Measurements from ENCODE around the gene DCTPP1.

Gene DCTPP1

DNA sequence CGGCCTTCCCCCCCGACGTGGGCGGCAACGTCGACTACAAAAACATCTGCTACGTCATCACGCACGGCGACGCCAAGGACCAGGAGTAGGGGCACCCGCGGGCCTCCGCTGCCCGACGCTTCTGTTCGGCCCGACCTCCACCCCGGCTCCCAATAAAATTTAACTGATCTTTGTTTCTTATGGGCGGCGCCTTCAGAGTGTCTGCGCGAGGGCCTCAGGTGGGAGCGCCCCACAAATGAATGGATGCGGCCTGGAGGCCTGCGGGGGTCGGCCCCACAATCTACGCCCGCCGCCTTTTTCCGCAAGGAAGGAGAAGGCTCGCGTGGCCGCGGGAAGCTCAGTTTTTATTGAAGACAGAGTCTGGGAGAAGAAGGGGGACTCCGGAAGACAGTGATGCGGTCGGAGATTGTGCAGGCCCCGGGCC lies 52.0 kb downstream of the DCTPP1 start:
- no peaks in the 10 kb centered on the region for H3K9me3 ChIP-seq (ENCODE audit: severe bottlenecking)
- TF ChIP-seq, protein P1, sequence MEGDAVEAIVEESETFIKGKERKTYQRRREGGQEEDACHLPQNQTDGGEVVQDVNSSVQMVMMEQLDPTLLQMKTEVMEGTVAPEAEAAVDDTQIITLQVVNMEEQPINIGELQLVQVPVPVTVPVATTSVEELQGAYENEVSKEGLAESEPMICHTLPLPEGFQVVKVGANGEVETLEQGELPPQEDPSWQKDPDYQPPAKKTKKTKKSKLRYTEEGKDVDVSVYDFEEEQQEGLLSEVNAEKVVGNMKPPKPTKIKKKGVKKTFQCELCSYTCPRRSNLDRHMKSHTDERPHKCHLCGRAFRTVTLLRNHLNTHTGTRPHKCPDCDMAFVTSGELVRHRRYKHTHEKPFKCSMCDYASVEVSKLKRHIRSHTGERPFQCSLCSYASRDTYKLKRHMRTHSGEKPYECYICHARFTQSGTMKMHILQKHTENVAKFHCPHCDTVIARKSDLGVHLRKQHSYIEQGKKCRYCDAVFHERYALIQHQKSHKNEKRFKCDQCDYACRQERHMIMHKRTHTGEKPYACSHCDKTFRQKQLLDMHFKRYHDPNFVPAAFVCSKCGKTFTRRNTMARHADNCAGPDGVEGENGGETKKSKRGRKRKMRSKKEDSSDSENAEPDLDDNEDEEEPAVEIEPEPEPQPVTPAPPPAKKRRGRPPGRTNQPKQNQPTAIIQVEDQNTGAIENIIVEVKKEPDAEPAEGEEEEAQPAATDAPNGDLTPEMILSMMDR (IDR thresholded peaks at IDR 0.05; ENCODE audit: low read depth, low read length) = no peak
- H3K27me3 ChIP-seq (ENCODE audit: insufficient read depth, low read depth, severe bottlenecking) = no peaks in the 10 kb centered on the region
- DNase-seq = peak; percentile 93
- peak overlapping the region; percentile 98 for H3K27ac ChIP-seq
- H3K36me3 ChIP-seq = peaks cover 4% of the 10 kb centered on the region
- H3K4me3 ChIP-seq (ENCODE audit: low read depth, low read length) = peak overlapping the region; percentile 57

DNA sequence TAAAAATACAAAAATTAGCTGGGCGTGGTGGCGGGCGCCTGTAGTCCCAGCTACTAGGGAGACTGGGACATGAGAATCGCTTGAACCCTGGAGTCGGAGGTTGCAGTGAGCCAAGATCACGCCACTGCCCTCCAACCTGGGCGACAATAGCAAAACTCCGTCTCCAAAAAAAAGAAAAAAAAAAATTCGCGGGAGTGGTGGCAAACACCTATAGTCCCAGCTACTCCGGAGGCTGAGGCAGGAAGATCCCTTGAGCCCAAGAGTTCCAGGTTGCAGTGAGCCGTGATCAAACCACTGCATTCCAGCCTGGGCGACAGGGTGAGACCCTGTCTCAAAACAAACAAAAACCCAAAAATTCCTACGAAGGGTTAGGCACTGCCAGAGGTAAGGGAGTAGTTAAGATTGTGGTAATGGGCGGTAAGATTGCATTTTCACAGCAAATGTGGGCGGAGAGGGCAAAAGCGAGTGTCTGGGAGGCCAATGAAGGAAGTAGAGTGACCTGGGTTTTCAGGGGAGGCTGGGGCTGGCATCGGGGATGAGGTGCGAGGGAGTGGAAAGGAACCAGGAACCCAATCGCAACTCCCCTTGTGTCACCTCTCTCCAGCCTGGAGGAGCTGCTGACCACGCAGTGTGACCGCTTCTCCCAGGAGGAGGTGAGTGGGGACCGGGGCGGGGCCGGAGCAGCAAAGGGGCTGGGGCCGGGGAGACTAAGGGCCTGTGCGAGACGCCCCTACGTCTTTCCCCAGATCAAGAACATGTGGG lies 52.6 kb downstream of the DCTPP1 start:
- Histone ChIP-seq H3K4me3 (ENCODE audit: low read depth, low read length) (peak overlapping the region; percentile 57), H3K27me3 (ENCODE audit: insufficient read depth, low read depth, severe bottlenecking) (no peaks in the 10 kb centered on the region), H3K9me3 (ENCODE audit: severe bottlenecking) (no peaks in the 10 kb centered on the region), H3K36me3 (peaks cover 4% of the 10 kb centered on the region), H3K27ac (peak overlapping the region; percentile 98)
- no peak for DNase-seq
- TF ChIP-seq, protein P1 (IDR thresholded peaks at IDR 0.05; ENCODE audit: low read depth, low read length) = no peak

DNA sequence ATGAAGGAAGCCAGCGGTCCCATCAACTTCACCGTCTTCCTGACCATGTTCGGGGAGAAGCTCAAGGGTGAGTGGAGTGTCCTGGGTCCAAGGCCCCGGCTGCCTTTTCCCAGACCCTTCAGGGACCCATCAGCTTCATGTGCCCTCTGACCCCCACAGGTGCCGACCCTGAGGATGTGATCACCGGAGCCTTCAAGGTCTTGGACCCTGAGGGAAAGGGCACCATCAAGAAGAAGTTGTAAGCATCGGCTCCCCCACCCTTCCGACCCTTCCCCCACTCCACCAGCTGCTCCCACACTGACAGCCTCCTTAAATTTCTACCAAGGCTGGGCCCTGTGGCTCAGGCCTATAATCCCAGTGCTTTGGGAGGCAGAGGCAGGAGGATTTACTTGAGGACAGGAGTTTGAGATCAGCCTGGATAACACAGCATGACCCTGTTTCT lies 53.3 kb downstream of the DCTPP1 start:
- no peaks in the 10 kb centered on the region for H3K9me3 ChIP-seq (ENCODE audit: severe bottlenecking)
- peak overlapping the region; percentile 57 for H3K4me3 ChIP-seq (ENCODE audit: low read depth, low read length)
- peak overlapping the region; percentile 98 for H3K27ac ChIP-seq
- peaks cover 4% of the 10 kb centered on the region for H3K36me3 ChIP-seq
- TF ChIP-seq, protein P1 (IDR thresholded peaks at IDR 0.05; ENCODE audit: low read depth, low read length) = no peak
- DNase-seq = peak; percentile 89
- no peaks in the 10 kb centered on the region for H3K27me3 ChIP-seq (ENCODE audit: insufficient read depth, low read depth, severe bottlenecking)

DNA sequence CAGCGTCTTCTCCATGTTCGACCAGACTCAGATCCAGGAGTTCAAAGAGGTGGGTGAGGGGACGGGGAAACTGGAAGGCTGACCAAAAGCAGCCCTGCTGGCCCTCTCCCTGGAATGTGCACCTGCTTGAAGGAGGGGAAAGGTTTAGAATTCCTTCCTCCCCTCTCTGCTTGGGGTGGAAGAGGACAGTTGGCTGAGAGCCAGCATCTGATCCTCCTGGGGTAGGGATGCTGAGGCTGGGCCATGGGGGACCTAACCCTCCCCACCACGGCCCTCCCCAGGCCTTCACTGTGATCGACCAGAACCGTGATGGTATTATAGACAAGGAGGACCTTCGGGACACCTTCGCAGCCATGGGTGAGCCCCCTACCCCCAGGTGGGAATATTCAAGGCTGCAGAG lies 54.0 kb downstream of the DCTPP1 start:
- no peak for DNase-seq
- no peaks in the 10 kb centered on the region for H3K9me3 ChIP-seq (ENCODE audit: severe bottlenecking)
- peaks cover 4% of the 10 kb centered on the region for H3K36me3 ChIP-seq
- no peak overlapping the region for H3K4me3 ChIP-seq (ENCODE audit: low read depth, low read length)
- TF ChIP-seq, protein P1 (IDR thresholded peaks at IDR 0.05; ENCODE audit: low read depth, low read length) = no peak
- no peaks in the 10 kb centered on the region for H3K27me3 ChIP-seq (ENCODE audit: insufficient read depth, low read depth, severe bottlenecking)
- peak overlapping the region; percentile 98 for H3K27ac ChIP-seq

DNA sequence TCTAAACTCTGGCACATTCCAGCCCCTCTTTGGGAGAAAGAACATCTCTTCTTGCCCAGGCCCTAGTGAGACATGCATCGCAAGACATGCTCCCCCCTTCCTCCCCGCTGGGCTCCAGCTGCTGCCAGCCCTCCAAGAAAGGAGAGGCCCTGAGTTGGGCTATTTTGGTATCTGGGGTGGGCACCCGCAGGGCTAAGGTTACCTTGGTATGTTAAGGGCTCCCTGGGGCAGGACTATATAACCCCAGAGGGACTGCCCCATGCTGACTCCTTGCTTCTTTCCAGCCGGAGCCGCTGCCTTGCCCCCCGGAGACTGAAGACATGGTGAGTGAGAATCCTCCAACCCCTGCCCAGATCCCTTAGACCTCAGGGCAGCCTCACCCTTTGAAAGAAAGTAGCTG lies 55.3 kb downstream of the DCTPP1 start, which contains the start of gene MYL11:
TSS of gene MYL11 (plus strand) at position 265 of the 400 bp plus-strand sequence. CDS start at position 321, 56 bp downstream.
- Histone ChIP-seq H3K36me3 (no peaks in the 10 kb centered on the region), H3K9me3 (ENCODE audit: severe bottlenecking) (no peaks in the 10 kb centered on the region), H3K27me3 (ENCODE audit: insufficient read depth, low read depth, severe bottlenecking) (no peaks in the 10 kb centered on the region), H3K27ac (peak within 1 kb of the TSS; percentile 98), H3K4me3 (ENCODE audit: low read depth, low read length) (no peak within 1 kb of the TSS)
- no peak for DNase-seq
- TF ChIP-seq, protein P1 (IDR thresholded peaks at IDR 0.05; ENCODE audit: low read depth, low read length) = no peak
